HFFc6 (cell line): Measurements from ENCODE around the gene DLGAP4. TPM values are rescaled to one million over a fixed set of nuclear protein-coding genes. Genes with fewer than 3 reads are reported as not detected.

Experiments used
- DNase-seq: peaks from one replicate; pipeline ENCODE4 v3.0.0-alpha.2; 2018
- H3K27ac Mint-ChIP-seq: 2 replicates; pipeline ENCODE4 v1.8.0; 2020; ENCODE audit warnings: mild to moderate bottlenecking, mixed read lengths
- H3K27me3 Mint-ChIP-seq: 2 replicates; pipeline ENCODE4 v1.8.0; 2021; ENCODE audit warnings: mild to moderate bottlenecking, moderate library complexity, mixed read lengths; ENCODE audit not compliant: insufficient read depth
- H3K36me3 Mint-ChIP-seq: 2 replicates; pipeline ENCODE4 v1.8.0; 2021; ENCODE audit warnings: low read depth, mixed read lengths
- H3K4me1 Mint-ChIP-seq: 2 replicates; pipeline ENCODE4 v1.8.0; 2020; ENCODE audit warnings: low read depth, mixed read lengths
- H3K4me3 Mint-ChIP-seq: 2 replicates; pipeline ENCODE4 v1.8.0; 2020; ENCODE audit warnings: mild to moderate bottlenecking, moderate library complexity, mixed read lengths
- H3K9me3 Mint-ChIP-seq: 2 replicates; pipeline ENCODE4 v1.8.0; 2020; ENCODE audit warnings: mild to moderate bottlenecking, mixed read lengths
- total RNA-seq, 6 experiments: library from RNA; stranded (reverse); fragmentation: NEBNext Ultra II Directional; extraction: Animal tissue kit (Norgen Biotek cat#: 25700); gene quantifications; 2 replicates in 1 of 6; 3 replicates in 5 of 6; pipeline ENCODE4 v1.2.3, GENCODE V29; 2021
- TF ChIP-seq, protein P1 (sequence below): fragments of 200-600 bp; sonication (generic); IDR thresholded peaks from 2 replicates; pipeline ENCODE4 v1.5.0; 2021; ENCODE audit warnings: antibody characterized with exemption, mild to moderate bottlenecking

The DLGAP4 gene
- total RNA-seq, 6 experiments from 2014 or later: 118 to 150 (median 140) TPM

DNA sequence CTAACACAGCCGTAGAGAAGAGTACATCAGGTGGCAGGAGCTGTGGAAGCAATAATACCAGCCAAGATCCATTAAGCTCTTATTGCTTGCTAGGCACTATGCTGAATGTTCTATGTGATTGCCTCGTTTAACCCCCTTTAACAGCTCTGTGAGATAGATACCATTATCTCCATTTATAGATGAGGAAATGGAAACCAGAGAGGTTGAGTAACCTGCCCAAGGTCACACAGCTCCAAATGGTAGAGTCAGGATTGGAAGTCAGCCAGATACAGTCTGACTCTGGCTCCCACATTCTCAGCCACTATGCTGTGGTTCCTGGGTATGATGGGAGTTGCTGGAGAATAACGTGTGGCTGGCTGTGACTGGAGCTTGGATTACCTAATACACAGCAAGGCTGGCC is 92.4 kb downstream of the DLGAP4 start:
- H3K27ac Mint-ChIP-seq: no peak overlapping the region
- no peaks in the 10 kb centered on the region for H3K36me3 Mint-ChIP-seq
- no peak for DNase-seq
- H3K4me1 Mint-ChIP-seq: no peaks in the 10 kb centered on the region
- peaks cover 7% of the 10 kb centered on the region for H3K9me3 Mint-ChIP-seq
- no peak overlapping the region for H3K4me3 Mint-ChIP-seq
- TF ChIP-seq, protein P1, sequence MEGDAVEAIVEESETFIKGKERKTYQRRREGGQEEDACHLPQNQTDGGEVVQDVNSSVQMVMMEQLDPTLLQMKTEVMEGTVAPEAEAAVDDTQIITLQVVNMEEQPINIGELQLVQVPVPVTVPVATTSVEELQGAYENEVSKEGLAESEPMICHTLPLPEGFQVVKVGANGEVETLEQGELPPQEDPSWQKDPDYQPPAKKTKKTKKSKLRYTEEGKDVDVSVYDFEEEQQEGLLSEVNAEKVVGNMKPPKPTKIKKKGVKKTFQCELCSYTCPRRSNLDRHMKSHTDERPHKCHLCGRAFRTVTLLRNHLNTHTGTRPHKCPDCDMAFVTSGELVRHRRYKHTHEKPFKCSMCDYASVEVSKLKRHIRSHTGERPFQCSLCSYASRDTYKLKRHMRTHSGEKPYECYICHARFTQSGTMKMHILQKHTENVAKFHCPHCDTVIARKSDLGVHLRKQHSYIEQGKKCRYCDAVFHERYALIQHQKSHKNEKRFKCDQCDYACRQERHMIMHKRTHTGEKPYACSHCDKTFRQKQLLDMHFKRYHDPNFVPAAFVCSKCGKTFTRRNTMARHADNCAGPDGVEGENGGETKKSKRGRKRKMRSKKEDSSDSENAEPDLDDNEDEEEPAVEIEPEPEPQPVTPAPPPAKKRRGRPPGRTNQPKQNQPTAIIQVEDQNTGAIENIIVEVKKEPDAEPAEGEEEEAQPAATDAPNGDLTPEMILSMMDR: no peak
- H3K27me3 Mint-ChIP-seq: peaks cover 41% of the 10 kb centered on the region

DNA sequence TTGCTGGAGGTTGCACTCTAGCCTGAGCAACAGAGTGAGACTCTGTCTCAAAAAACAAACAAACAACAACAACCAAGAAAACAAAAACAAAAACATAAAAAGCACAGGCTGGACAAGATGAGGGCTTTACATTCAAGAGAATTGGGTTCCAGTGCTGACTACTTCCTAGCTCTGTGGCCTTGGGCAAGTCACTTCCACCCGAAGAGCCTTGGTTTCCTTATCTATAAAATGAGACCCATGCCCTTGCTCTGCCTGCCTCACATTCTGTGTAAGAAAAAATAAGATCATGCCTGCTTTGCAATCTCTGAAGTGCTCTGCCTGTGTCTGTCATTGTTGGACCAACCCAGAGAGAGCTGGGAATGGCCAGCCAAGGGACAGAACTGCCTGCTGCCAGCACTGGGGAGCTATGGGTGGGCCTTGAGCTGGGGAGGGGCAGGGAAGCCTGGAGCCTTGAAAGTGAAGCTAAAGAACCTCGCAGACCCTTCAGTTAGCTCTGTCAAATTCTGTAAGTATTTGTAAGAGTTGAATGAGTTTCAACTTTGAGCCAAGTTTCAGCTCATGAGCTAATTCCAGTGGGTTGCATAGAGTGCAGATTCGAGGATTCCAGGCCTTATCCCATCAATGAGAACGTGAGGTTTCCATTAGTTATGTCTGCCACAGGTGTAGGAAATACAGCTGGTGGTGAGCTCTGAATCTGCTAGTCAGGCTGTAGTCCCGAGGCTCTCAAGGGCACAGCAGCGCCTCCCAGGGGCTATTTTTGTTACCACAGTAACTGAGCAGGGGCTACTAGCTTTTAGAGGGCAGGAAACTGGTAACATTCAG is 93.2 kb downstream of the DLGAP4 start:
- H3K9me3 Mint-ChIP-seq: peaks cover 7% of the 10 kb centered on the region
- H3K4me3 Mint-ChIP-seq: no peak overlapping the region
- no peak overlapping the region for H3K27ac Mint-ChIP-seq
- TF ChIP-seq, protein P1: peak; percentile 45; the same call in 1 of the 2 replicates
- H3K27me3 Mint-ChIP-seq: peaks cover 43% of the 10 kb centered on the region
- DNase-seq: no peak
- no peaks in the 10 kb centered on the region for H3K36me3 Mint-ChIP-seq
- no peaks in the 10 kb centered on the region for H3K4me1 Mint-ChIP-seq

DNA sequence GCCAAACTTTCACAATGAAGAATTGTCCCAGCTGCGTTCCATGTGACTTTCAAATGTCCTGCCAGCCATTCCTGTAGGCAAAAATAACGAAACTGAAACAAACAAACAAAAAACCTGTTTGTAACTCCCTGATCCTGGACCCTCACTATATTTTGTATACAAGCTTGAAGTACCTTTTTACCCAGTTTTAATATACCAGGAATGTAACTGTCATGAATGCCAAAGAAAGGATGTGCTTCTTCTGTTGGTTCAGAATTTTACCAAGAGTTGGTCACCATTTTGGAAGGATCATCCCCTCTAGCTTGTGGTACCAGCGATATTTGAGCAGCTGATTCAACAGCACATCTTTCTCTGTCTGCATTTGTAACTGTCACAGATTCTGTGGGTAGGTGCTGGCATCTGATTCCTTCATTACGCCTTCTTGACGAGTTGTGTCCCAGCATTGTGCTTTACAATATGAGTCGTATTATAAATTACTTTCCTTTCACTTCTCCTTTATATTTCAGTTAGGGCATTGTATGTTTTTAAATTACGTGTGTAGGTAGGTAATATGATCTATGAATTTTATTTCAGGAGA is 93.9 kb downstream of the DLGAP4 start:
- no peak overlapping the region for H3K4me3 Mint-ChIP-seq
- peaks cover 38% of the 10 kb centered on the region for H3K27me3 Mint-ChIP-seq
- TF ChIP-seq, protein P1: no peak
- no peak for DNase-seq
- H3K4me1 Mint-ChIP-seq: no peaks in the 10 kb centered on the region
- H3K27ac Mint-ChIP-seq: no peak overlapping the region
- peaks cover 7% of the 10 kb centered on the region for H3K9me3 Mint-ChIP-seq
- H3K36me3 Mint-ChIP-seq: no peaks in the 10 kb centered on the region

DNA sequence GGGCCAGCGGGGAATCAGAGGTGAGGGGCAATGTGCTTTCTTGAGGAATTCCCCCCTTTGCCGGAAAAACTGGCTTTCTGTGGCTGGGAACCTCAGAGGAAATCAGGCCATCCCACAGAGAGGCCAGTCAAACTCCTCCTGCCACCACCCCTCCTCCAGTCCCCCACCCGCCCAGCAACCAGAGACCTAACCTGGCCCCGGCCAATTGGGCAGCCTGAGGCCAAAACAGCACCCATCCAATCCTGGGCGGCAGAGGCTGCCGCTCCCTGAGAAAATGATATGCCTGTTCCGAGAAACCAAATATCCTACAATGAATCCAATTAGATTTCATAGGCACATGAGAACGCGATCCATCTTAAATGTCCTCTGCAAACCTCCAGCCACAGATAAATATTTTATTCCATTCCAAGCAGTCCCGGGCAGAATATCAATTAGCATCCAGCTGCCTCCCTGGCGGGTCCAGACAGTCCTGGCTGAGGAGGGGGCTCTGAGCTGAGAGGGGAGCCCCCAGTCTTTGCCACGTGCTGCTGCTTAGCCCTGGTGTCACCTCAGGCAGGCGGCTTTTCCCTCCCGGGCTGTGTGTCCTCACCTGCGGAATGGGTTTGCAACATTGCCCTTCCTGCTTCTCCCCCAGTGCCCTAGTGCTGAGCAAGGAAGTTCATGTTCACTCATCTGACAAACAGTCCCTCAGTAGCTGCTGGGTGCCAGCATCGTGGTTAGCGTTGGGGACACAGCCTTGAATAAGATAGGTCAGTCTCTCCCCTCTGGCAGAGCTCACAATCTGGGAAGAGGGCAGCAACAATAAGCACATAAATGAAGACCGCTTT is 95.0 kb downstream of the DLGAP4 start:
- Mint-ChIP-seq H3K4me1 (no peaks in the 10 kb centered on the region), H3K27ac (no peak overlapping the region), H3K27me3 (peaks cover 37% of the 10 kb centered on the region), H3K9me3 (peaks cover 6% of the 10 kb centered on the region), H3K4me3 (no peak overlapping the region), H3K36me3 (no peaks in the 10 kb centered on the region)
- TF ChIP-seq, protein P1: no peak
- no peak for DNase-seq

DNA sequence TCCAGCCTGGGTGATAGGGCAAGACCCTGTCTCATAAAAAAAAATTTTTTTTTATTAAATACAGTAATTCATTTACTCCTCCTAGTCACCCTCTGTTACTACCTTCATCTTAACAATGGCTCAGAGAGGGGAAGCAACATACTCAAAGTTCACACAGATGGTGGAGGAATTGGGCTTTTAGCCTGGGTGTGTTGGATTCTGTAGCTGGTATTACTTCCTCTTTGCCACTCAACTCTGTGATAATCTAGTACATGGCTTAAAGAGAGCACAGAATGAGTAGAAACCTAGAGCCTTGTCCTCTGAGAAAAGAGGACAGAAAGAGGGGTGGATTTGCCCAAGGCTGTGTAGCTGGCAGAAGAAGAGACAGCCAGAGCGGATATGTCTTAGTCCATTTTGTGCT is 96.6 kb downstream of the DLGAP4 start:
- Mint-ChIP-seq H3K9me3 (no peaks in the 10 kb centered on the region), H3K36me3 (peaks cover 5% of the 10 kb centered on the region; the same call in 1 of the 2 replicates), H3K27ac (no peak overlapping the region), H3K4me3 (no peak overlapping the region), H3K4me1 (peaks cover 6% of the 10 kb centered on the region), H3K27me3 (peaks cover 34% of the 10 kb centered on the region)
- TF ChIP-seq, protein P1: no peak
- no peak for DNase-seq
